Ascending aorta (tissue), 2 donors: ENCODE data around the gene CCDC13. TPM values are rescaled to one million over a fixed set of nuclear protein-coding genes. Genes with fewer than 3 reads are reported as not detected.

Experiments
- DNase-seq, 2 donors: peaks; one replicate each; pipeline ENCODE4 v3.0.0-alpha.2; 2019; ENCODE audit warnings: low spot score in 2 of 2
- H3K27ac ChIP-seq, 2 donors: fragments of 200-600 bp; sonication (generic); one replicate each; pipeline ENCODE4 v1.5.1; 2016 to 2017; ENCODE audit warnings: mild to moderate bottlenecking in 1 of 2
- H3K27me3 ChIP-seq: fragments of 200-600 bp; sonication (generic); one replicate; pipeline ENCODE4 v1.5.1; 2017
- H3K36me3 ChIP-seq, 2 donors: fragments of 200-600 bp; sonication (generic); one replicate each; pipeline ENCODE4 v1.5.1; 2016
- H3K4me1 ChIP-seq, 2 donors: fragments of 200-600 bp; sonication (generic); one replicate each; pipeline ENCODE4 v1.5.1; 2016 to 2017; ENCODE audit warnings: mild to moderate bottlenecking in 1 of 2
- H3K4me3 ChIP-seq, 2 donors: fragments of 200-600 bp; sonication (generic); one replicate each; pipeline ENCODE4 v1.5.1; 2016 to 2017; ENCODE audit warnings: mild to moderate bottlenecking in 1 of 2
- H3K9me3 ChIP-seq, 2 donors: fragments of 200-600 bp; sonication (generic); one replicate each; pipeline ENCODE4 v1.5.1; 2016
- intact Hi-C: fragments of 100-400 bp; cut with DNase I; formaldehyde crosslinking; loops from one replicate; pipeline ENCODE4 v1.15.1; 2023
- total RNA-seq: library from RNA; depleted of rRNA; stranded (reverse); fragments of >200 nt; gene quantifications from one replicate; pipeline ENCODE4 v1.1.0, GENCODE V29; 2016
- TF ChIP-seq, protein P1 (sequence below), 3 experiments: fragments of 200-600 bp in 2 of 3; fragments of 450-650 bp in 1 of 3; sonication (generic) in 2 of 3; IDR thresholded peaks; one replicate each; pipeline ENCODE4 v1.5.1; 2016 to 2019; ENCODE audit warnings: antibody characterized with exemption in 3 of 3, mild to moderate bottlenecking in 1 of 3, moderate library complexity in 1 of 3

CCDC13 gene
- total RNA-seq, 1 donor from 2014 or later = 2.1 TPM

DNA sequence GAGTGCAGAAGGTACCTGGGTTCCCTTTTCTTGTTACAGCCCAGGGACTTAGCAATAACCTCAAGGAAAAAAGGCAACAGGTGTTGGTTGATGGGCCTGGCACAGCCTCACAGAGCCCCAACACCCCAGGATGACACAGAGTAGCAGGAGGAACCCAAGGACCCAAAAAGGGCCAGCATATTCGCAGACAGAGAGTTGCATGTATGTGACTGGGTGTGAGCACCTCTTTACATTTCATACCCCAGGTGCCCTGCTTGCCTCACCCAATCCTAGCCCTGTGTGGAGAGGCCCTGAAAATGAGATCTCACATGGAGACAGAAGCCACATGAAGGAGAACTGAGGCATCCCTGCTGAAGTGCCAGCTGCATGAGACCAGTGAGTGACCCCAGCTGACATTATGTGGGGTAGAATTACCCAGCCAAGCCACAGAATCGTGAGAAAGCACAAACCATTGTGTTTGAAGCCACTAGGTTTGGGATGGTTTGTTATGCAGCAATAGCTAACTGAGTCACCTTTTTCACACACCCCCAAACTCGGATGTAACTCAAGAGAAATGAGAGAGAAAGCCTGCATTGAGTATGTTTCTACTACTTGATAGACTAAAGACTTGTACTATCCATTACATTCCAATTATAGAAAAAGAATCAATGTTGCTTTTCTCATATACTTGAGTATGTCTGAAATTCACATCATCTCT lies 44.2 kb downstream of the CCDC13 start:
- Histone ChIP-seq H3K27me3 (no peaks in the 10 kb centered on the region), H3K9me3 (no peaks in the 10 kb centered on the region), H3K4me3 (no peak overlapping the region), H3K36me3 (no peaks in the 10 kb centered on the region), H3K4me1 (peaks cover 0 to 3% of the 10 kb centered on the region in 2 donors), H3K27ac (no peak overlapping the region)
- intact Hi-C loops = no loop called here
- DNase-seq = no peak
- TF ChIP-seq, protein P1, sequence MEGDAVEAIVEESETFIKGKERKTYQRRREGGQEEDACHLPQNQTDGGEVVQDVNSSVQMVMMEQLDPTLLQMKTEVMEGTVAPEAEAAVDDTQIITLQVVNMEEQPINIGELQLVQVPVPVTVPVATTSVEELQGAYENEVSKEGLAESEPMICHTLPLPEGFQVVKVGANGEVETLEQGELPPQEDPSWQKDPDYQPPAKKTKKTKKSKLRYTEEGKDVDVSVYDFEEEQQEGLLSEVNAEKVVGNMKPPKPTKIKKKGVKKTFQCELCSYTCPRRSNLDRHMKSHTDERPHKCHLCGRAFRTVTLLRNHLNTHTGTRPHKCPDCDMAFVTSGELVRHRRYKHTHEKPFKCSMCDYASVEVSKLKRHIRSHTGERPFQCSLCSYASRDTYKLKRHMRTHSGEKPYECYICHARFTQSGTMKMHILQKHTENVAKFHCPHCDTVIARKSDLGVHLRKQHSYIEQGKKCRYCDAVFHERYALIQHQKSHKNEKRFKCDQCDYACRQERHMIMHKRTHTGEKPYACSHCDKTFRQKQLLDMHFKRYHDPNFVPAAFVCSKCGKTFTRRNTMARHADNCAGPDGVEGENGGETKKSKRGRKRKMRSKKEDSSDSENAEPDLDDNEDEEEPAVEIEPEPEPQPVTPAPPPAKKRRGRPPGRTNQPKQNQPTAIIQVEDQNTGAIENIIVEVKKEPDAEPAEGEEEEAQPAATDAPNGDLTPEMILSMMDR (IDR thresholded peaks at IDR 0.05) = no peak

DNA sequence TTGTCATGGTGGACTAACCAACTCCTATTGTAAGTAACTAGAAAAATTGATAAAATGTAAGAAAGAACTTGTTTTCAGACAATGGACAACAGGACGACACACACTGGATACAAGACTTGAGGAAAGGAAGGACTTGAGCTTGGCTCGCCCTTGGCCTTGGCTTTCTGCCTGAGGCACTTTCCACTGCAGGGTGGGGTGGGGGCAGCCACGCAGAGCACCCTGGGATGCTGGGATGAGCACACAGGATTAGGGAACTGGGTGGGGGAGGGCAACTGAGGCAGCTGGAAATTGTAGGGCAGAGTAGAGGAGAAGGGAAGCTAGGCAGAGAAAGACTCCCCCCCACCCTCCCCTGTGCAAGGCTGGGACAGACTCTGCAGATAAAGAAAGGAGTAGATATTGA lies 45.0 kb downstream of the CCDC13 start:
- no peak overlapping the region for H3K4me3 ChIP-seq

DNA sequence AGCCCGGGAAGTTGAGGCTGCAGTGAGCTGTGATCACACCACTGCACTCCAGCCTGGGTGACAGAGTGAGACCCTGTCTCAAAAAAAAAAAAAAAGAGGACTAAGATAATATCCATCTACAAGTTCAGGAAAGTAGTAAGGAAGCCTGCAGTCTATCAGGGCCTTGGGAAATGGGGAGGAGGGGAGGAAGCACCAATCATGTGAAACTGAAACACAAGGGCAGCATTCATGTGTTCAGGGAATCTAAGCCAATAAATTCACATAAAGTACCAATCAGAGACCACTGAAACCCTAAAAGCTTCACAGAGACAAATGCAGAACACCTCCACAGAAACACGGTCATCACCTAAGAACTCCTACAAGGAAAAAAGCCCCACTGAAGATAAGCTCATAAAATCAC lies 47.6 kb downstream of the CCDC13 start:
- Histone ChIP-seq H3K9me3 (no peaks in the 10 kb centered on the region), H3K27ac (no peak overlapping the region), H3K36me3 (no peaks in the 10 kb centered on the region), H3K4me1 (peaks cover 0 to 13% of the 10 kb centered on the region in 2 donors), H3K4me3 (no peak overlapping the region), H3K27me3 (no peaks in the 10 kb centered on the region)
- intact Hi-C loops = no loop called here
- TF ChIP-seq, protein P1 (IDR thresholded peaks at IDR 0.05) = no peak
- no peak for DNase-seq

More for the DNA sequence above, 45.0 kb downstream of the CCDC13 start:
- Histone ChIP-seq H3K36me3 (no peaks in the 10 kb centered on the region), H3K27me3 (no peaks in the 10 kb centered on the region), H3K9me3 (no peaks in the 10 kb centered on the region), H3K27ac (no peak overlapping the region), H3K4me1 (peaks cover 0 to 3% of the 10 kb centered on the region in 2 donors)
- intact Hi-C loops = no loop called here
- TF ChIP-seq, protein P1 (IDR thresholded peaks at IDR 0.05) = no peak
- no peak for DNase-seq

DNA sequence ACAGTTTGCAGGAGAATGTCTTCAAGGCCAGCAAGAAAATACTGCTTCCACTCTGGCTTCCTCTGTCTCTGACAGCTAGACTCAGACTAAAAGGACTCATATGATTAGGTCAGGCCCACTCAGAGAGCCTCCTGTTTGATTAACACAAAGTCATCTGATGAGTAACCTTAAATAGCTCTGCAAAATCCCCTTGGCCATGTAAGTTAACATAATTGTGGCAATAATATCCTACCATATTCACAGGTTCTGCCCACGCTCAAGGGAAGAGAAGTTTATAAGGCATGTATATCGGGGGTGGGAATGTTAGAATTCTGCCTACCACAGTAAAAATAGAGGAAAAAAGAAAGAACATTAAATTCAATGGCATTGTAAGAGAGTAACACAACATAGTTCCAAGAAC lies 49.8 kb downstream of the CCDC13 start:
- H3K4me1 ChIP-seq = peaks cover 0 to 13% of the 10 kb centered on the region in 2 donors
- H3K27ac ChIP-seq = no peak overlapping the region
- intact Hi-C loops = no loop called here
- no peaks in the 10 kb centered on the region for H3K36me3 ChIP-seq
- no peak for DNase-seq
- no peaks in the 10 kb centered on the region for H3K9me3 ChIP-seq
- TF ChIP-seq, protein P1 (IDR thresholded peaks at IDR 0.05) = no peak
- no peaks in the 10 kb centered on the region for H3K27me3 ChIP-seq
- no peak overlapping the region for H3K4me3 ChIP-seq

Other genes starting within 250 kb of the CCDC13 start
- gene SEC22C, start 191.3 kb downstream of the CCDC13 start, total RNA-seq = 28.3 TPM
- gene SS18L2, start 182.4 kb downstream of the CCDC13 start, total RNA-seq = 1.5 TPM
- gene NKTR, start 172.6 kb downstream of the CCDC13 start, total RNA-seq = 41.7 TPM
- gene ZBTB47, start 119.6 kb downstream of the CCDC13 start, total RNA-seq = 69.3 TPM
- gene KLHL40, start 87.7 kb downstream of the CCDC13 start, total RNA-seq = not detected
- not detected for gene HHATL, start 70.5 kb downstream of the CCDC13 start, total RNA-seq
- gene HIGD1A, start 31.2 kb upstream of the CCDC13 start, total RNA-seq = 109 TPM
- gene ACKR2, start 36.2 kb upstream of the CCDC13 start, total RNA-seq = 24.5 TPM
- gene CYP8B1, start 102.6 kb upstream of the CCDC13 start, total RNA-seq = 0.43 TPM
- 7.7 TPM for gene ZNF662, start 132.9 kb upstream of the CCDC13 start, total RNA-seq
- 25.8 TPM for gene GASK1A, start 206.1 kb upstream of the CCDC13 start, total RNA-seq